H1 (cell line): ENCODE data around the gene MOB2. TPM values are rescaled to one million over a fixed set of nuclear protein-coding genes. Genes with fewer than 3 reads are reported as not detected.

ENCODE experiments used
- CTCF ChIA-PET: fragments of 300-600 bp; sonication (Branson Sonifier 250); formaldehyde crosslinking; loops from one replicate; lab custom pipeline; 2021; ENCODE audit not compliant: partially characterized antibody; lab: Charles Lee
- POLR2A ChIA-PET: fragments of 300-600 bp; sonication (Branson Sonifier 250); formaldehyde crosslinking; loops from one replicate; lab custom pipeline; 2021; ENCODE audit warnings: inconsistent platforms; ENCODE audit not compliant: partially characterized antibody; lab: Charles Lee
- DNase-seq, 2 experiments: peaks; one replicate each; pipeline versions ENCODE4 v3.0.0 to v3.0.0-alpha.2; 2010 to 2022; ENCODE audit warnings: low spot score in 2 of 2, low read depth in 1 of 2, mixed read lengths in 1 of 2
- FAIRE-seq: peaks from 2 replicates; lab custom pipeline; 2011; peaks lifted over from hg19 to GRCh38; lab: Jason Lieb, UNC
- H2AFZ ChIP-seq: 2 replicates; pipeline ENCODE4 v1.8.1; 2012; ENCODE audit warnings: low read length, inconsistent platforms
- H2AK5ac ChIP-seq: 2 replicates; pipeline ENCODE4 v1.6.1; 2013; ENCODE audit warnings: low read depth, low read length
- H2BK120ac ChIP-seq: replicated peaks from 2 replicates; pipeline ENCODE3; 2013; ENCODE audit warnings: low read depth, low read length, inconsistent platforms
- H2BK12ac ChIP-seq: 2 replicates; pipeline ENCODE4 v1.6.1; 2013; ENCODE audit warnings: low read depth, low read length
- H2BK15ac ChIP-seq: 2 replicates; pipeline ENCODE4 v1.6.1; 2013; ENCODE audit warnings: low read length
- H2BK20ac ChIP-seq: 2 replicates; pipeline ENCODE4 v1.6.1; 2013; ENCODE audit warnings: low read length
- H2BK5ac ChIP-seq: 2 replicates; pipeline ENCODE4 v1.6.1; 2013; ENCODE audit warnings: low read depth, low read length
- H3K14ac ChIP-seq: 2 replicates; pipeline ENCODE4 v1.6.1; 2013; ENCODE audit warnings: inconsistent platforms; ENCODE audit not compliant: insufficient read length
- H3K18ac ChIP-seq: 2 replicates; pipeline ENCODE4 v1.6.1; 2013; ENCODE audit warnings: low read length; ENCODE audit errors: extremely low read depth
- H3K23ac ChIP-seq: 2 replicates; pipeline ENCODE4 v1.6.1; 2013; ENCODE audit warnings: inconsistent platforms; ENCODE audit not compliant: insufficient read length
- H3K23me2 ChIP-seq: 2 replicates; pipeline ENCODE4 v1.6.1; 2013; ENCODE audit warnings: low read depth, low read length
- H3K27ac ChIP-seq: 2 replicates; pipeline ENCODE4 v1.6.1; 2011; ENCODE audit warnings: low read depth, low read length, inconsistent platforms
- H3K27me3 ChIP-seq, 4 experiments: replicated peaks in 1 of 4; 1 replicate in 1 of 4; 2 replicates in 3 of 4; pipeline versions ENCODE4 v1.6.1 to v1.8.1; 2011 to 2013; ENCODE audit warnings: low read length in 3 of 4, mild to moderate bottlenecking in 3 of 4, inconsistent platforms in 2 of 4, mixed read lengths in 2 of 4, moderate library complexity in 1 of 4; ENCODE audit not compliant: control insufficient read depth in 3 of 4, insufficient read depth in 3 of 4; ENCODE audit errors: extremely low read depth in 1 of 4
- H3K36me3 ChIP-seq, 4 experiments: 2 replicates each; pipeline versions ENCODE4 v1.6.1 to v1.8.1; 2011 to 2013; ENCODE audit warnings: mild to moderate bottlenecking in 4 of 4, low read length in 3 of 4, moderate library complexity in 2 of 4, control low read depth in 1 of 4, inconsistent platforms in 1 of 4; ENCODE audit not compliant: insufficient read depth in 4 of 4, control insufficient read depth in 2 of 4
- H3K4ac ChIP-seq: replicated peaks from 2 replicates; pipeline ENCODE3; 2013; ENCODE audit warnings: low read length, low read depth, mixed read lengths, inconsistent platforms; ENCODE audit not compliant: insufficient read length
- H3K4me1 ChIP-seq, 4 experiments: replicated peaks in 1 of 4; 1 replicate in 1 of 4; 2 replicates in 3 of 4; pipeline versions ENCODE4 v1.6.1 to v1.8.1; 2011 to 2013; ENCODE audit warnings: low read length in 3 of 4, inconsistent platforms in 2 of 4, mixed read lengths in 1 of 4; ENCODE audit not compliant: insufficient read depth in 4 of 4, control insufficient read depth in 3 of 4
- H3K4me2 ChIP-seq, 2 experiments: 2 replicates each; pipeline versions ENCODE4 v1.6.1 to v1.8.1; 2011 to 2013; ENCODE audit warnings: low read depth in 2 of 2, low read length in 2 of 2, control low read depth in 1 of 2, inconsistent platforms in 1 of 2, mild to moderate bottlenecking in 1 of 2; ENCODE audit not compliant: insufficient read depth in 1 of 2
- H3K4me3 ChIP-seq, 4 experiments: fragments of 200-600, 300-600 bp in 1 of 4; sonication (generic), shearing (Covaris generic), sonication (Bioruptor Twin) in 1 of 4; 2 replicates each; pipeline versions ENCODE4 v1.5.1 to v1.8.1; 2011 to 2016; ENCODE audit warnings: low read length in 4 of 4, low read depth in 3 of 4, control low read depth in 2 of 4, inconsistent platforms in 2 of 4, mild to moderate bottlenecking in 2 of 4, mixed read lengths in 1 of 4, moderate library complexity in 1 of 4; ENCODE audit not compliant: insufficient read depth in 2 of 4; ENCODE audit errors: extremely low read depth in 1 of 4
- H3K56ac ChIP-seq: replicated peaks from 2 replicates; pipeline ENCODE3; 2013; ENCODE audit warnings: low read depth, mild to moderate bottlenecking, mixed read lengths, low read length, inconsistent platforms; ENCODE audit not compliant: insufficient read length
- H3K79me1 ChIP-seq: 2 replicates; pipeline ENCODE4 v1.6.1; 2013; ENCODE audit warnings: low read depth, low read length, control low read depth
- H3K79me2 ChIP-seq, 2 experiments: 2 replicates each; pipeline versions ENCODE4 v1.6.1 to v1.8.1; 2012 to 2013; ENCODE audit warnings: low read length in 2 of 2, mild to moderate bottlenecking in 2 of 2, inconsistent platforms in 1 of 2; ENCODE audit not compliant: insufficient read depth in 2 of 2, control insufficient read depth in 1 of 2
- H3K9ac ChIP-seq, 4 experiments: replicated peaks in 1 of 4; 1 replicate in 1 of 4; 2 replicates in 3 of 4; pipeline versions ENCODE4 v1.6.1 to v1.8.1; 2011 to 2013; ENCODE audit warnings: low read depth in 3 of 4, low read length in 3 of 4, control low read depth in 2 of 4, mild to moderate bottlenecking in 2 of 4, moderate library complexity in 2 of 4, inconsistent platforms in 1 of 4; ENCODE audit errors: extremely low read depth in 1 of 4
- H3K9me3 ChIP-seq, 2 experiments: 2 replicates each; pipeline versions ENCODE4 v1.6.1 to v1.8.1; 2012 to 2013; ENCODE audit warnings: mild to moderate bottlenecking in 2 of 2, moderate library complexity in 2 of 2, control low read depth in 1 of 2, inconsistent platforms in 1 of 2, low read depth in 1 of 2, low read length in 1 of 2, mixed read lengths in 1 of 2; ENCODE audit not compliant: insufficient read depth in 2 of 2
- H4K20me1 ChIP-seq, 2 experiments: replicated peaks in 1 of 2; 2 replicates each; pipeline versions ENCODE3 to v1.8.1; 2011 to 2013; ENCODE audit warnings: inconsistent platforms in 2 of 2, low read length in 2 of 2, mild to moderate bottlenecking in 1 of 2; ENCODE audit not compliant: insufficient read depth in 2 of 2, control insufficient read depth in 1 of 2
- H4K5ac ChIP-seq: 2 replicates; pipeline ENCODE4 v1.6.1; 2013; ENCODE audit warnings: low read length, low read depth, mixed read lengths, inconsistent platforms; ENCODE audit not compliant: insufficient read length
- H4K8ac ChIP-seq: 2 replicates; pipeline ENCODE4 v1.8.0; 2013; ENCODE audit warnings: mild to moderate bottlenecking, moderate library complexity, low read length, inconsistent platforms; ENCODE audit not compliant: insufficient read depth; ENCODE audit errors: extremely low read depth
- H4K91ac ChIP-seq: replicated peaks from 2 replicates; pipeline ENCODE3; 2013; ENCODE audit warnings: low read length, mixed read lengths, inconsistent platforms; ENCODE audit not compliant: insufficient read length
- CHD2 ChIP-seq: IDR thresholded peaks from 2 replicates; pipeline ENCODE4 v1.6.1; 2012; ENCODE audit warnings: low read length, improper control_type of control experiment
- CREB1 ChIP-seq: IDR thresholded peaks from 2 replicates; pipeline ENCODE4 v1.6.1; 2012; ENCODE audit warnings: inconsistent platforms
- EGR1 ChIP-seq: IDR thresholded peaks from 2 replicates; pipeline ENCODE4 v1.6.1; 2011; ENCODE audit warnings: low read depth, low read length, borderline replicate concordance
- JUN ChIP-seq: IDR thresholded peaks from 2 replicates; pipeline ENCODE4 v1.6.1; 2011; ENCODE audit warnings: low read depth, mild to moderate bottlenecking, improper control_type of control experiment, low read length
- KDM4A ChIP-seq: IDR thresholded peaks from one replicate; pipeline ENCODE4 v1.7.1; 2012; ENCODE audit warnings: low read depth, mild to moderate bottlenecking, moderate library complexity, low read length, inconsistent platforms; ENCODE audit not compliant: severe bottlenecking
- RAD21 ChIP-seq, 2 experiments: IDR thresholded peaks in 1 of 2; conservative IDR thresholded peaks in 1 of 2; 2 replicates each; pipeline ENCODE4 v1.6.1; 2011; ENCODE audit warnings: low read depth in 2 of 2, low read length in 2 of 2, improper control_type of control experiment in 1 of 2, inconsistent platforms in 1 of 2, mild to moderate bottlenecking in 1 of 2, moderate library complexity in 1 of 2
- RFX5 ChIP-seq: IDR thresholded peaks from 2 replicates; pipeline ENCODE4 v1.6.1; 2011; ENCODE audit warnings: low read depth, low read length, improper control_type of control experiment, borderline replicate concordance
- RXRA ChIP-seq: IDR thresholded peaks from 2 replicates; pipeline ENCODE4 v1.6.1; 2011; ENCODE audit warnings: low read depth, mild to moderate bottlenecking, low read length, moderate library complexity; ENCODE audit not compliant: insufficient read depth
- SIRT6 ChIP-seq: IDR thresholded peaks from one replicate; pipeline ENCODE4 v1.7.1; 2012; ENCODE audit warnings: low read length, inconsistent platforms
- SRF ChIP-seq: IDR thresholded peaks from 2 replicates; pipeline ENCODE4 v1.6.1; 2011; ENCODE audit warnings: mild to moderate bottlenecking, low read depth, low read length, moderate library complexity
- TEAD4 ChIP-seq: IDR thresholded peaks from 2 replicates; pipeline ENCODE4 v1.6.1; 2012; ENCODE audit warnings: low read depth, low read length, inconsistent platforms, mixed read lengths
- WGBS, 2 experiments: shearing (Covaris generic) in 1 of 2; methylation state at CpG; one replicate each; pipeline versions ENCODE4 v1.1.6 to v1.1.7; 2013 to 2015; ENCODE audit warnings: low lambda C conversion rate in 2 of 2, mixed read lengths in 2 of 2, inconsistent platforms in 1 of 2, low coverage in 1 of 2, missing lambda C conversion rate in 1 of 2; ENCODE audit not compliant: insufficient replicate concordance in 2 of 2, insufficient coverage in 1 of 2, insufficient read length in 1 of 2; ENCODE audit errors: extremely low coverage in 1 of 2, missing lambda C conversion rate in 1 of 2; 5-methylcytosine and 5-hydroxymethylcytosine counted together
- polyA plus RNA-seq, 7 experiments: library from polyadenylated mRNA; depleted of rRNA in 3 of 7; stranded (reverse) in 5 of 7; unstranded in 2 of 7; fragments of >200 nt in 5 of 7; fragments of 200-250 nt in 2 of 7; gene quantifications; 1 replicate in 5 of 7; 2 replicates in 1 of 7; 4 replicates in 1 of 7; pipeline versions ENCODE4 v1.2.1 to v1.2.3, GENCODE V29; 2011 to 2013; ENCODE audit warnings: missing spikeins in 2 of 7, mixed read lengths in 2 of 7
- total RNA-seq: library from RNA; stranded (reverse); fragmentation: NEBNext Ultra II Directional; extraction: Animal tissue kit (Norgen Biotek cat#: 25700); gene quantifications from 2 replicates; pipeline ENCODE4 v1.2.1, GENCODE V29; 2021
- TF ChIP-seq, protein P1 (sequence below): IDR thresholded peaks from 2 replicates; pipeline ENCODE4 v1.6.1; 2011; ENCODE audit warnings: low read length, improper control_type of control experiment

Gene MOB2
- total and polyA plus RNA-seq, 2 of the 8 experiments (the other 6 are each of a cell fraction or from before 2014, with no cell fraction given) = 18.6 to 28.2 TPM

- CTCF ChIA-PET = interaction anchor here (0.6 to 1.3 kb wide), 4 partner anchors 14 to 88 kb away, joined by 3 read pairs; no protein-coding TSS in a partner anchor
- Histone ChIP-seq H3K9ac (no peak overlapping the region), H3K36me3 (no peaks in the 10 kb centered on the region), H4K91ac (no peak overlapping the region), H3K14ac (no peak overlapping the region), H3K23ac (no peak overlapping the region), H2AFZ (no peak overlapping the region), H2BK12ac (no peak overlapping the region), H3K79me1 (peaks cover 12% of the 10 kb centered on the region), H2BK120ac (no peak overlapping the region), H2AK5ac (no peak overlapping the region), H2BK20ac (no peak overlapping the region), H2BK15ac (no peak overlapping the region), H3K4me3 (no peak overlapping the region), H3K27me3 (no peaks in the 10 kb centered on the region), H3K18ac (no peak overlapping the region; the same call in 1 of the 2 replicates), H4K20me1 (peaks cover 0 to 22% of the 10 kb centered on the region in 2 experiments), H3K4ac (no peak overlapping the region), H3K4me2 (no peak overlapping the region), H2BK5ac (peak overlapping the region; percentile 35; the same call in 1 of the 2 replicates), H3K79me2 (peaks cover 3 to 4% of the 10 kb centered on the region in 2 experiments; a peak in 3 of 4 replicates), H4K5ac (no peak overlapping the region), H3K27ac (no peak overlapping the region), H3K23me2 (0 out of 2 replicates have a peak, but pooled peaks cover 5% of the 10 kb centered on the region), H3K4me1 (peaks cover 0 to 5% (median under 1%) of the 10 kb centered on the region in 4 experiments; a peak in 2 of 7 replicates), H3K56ac (no peak overlapping the region), H4K8ac (peak overlapping the region; percentile 74; the same call in 1 of the 2 replicates), H3K9me3 (no peaks in the 10 kb centered on the region)
- FAIRE-seq (no peak), DNase-seq (no peak)
- POLR2A ChIA-PET = no interaction called here
- WGBS, 2 experiments = 91% methylated on average over 18 of the region's 21 CpGs; no CpG with 5 or more reads in 1 of the 2 experiments
- no peak for TF ChIP-seq EGR1
- TF ChIP-seq SRF = no peak
- TF ChIP-seq RAD21 (IDR thresholded peaks at IDR 0.05 in 1 of 2, conservative IDR thresholded peaks at IDR 0.05 in 1 of 2; ENCODE audit: low read depth in 2 of 2, low read length in 2 of 2) = no peak
- no peak for TF ChIP-seq SIRT6
- no peak for TF ChIP-seq JUN
- no peak for TF ChIP-seq KDM4A
- TF ChIP-seq TEAD4 = no peak
- TF ChIP-seq CHD2 = no peak
- no peak for TF ChIP-seq RXRA
- TF ChIP-seq, protein P1, sequence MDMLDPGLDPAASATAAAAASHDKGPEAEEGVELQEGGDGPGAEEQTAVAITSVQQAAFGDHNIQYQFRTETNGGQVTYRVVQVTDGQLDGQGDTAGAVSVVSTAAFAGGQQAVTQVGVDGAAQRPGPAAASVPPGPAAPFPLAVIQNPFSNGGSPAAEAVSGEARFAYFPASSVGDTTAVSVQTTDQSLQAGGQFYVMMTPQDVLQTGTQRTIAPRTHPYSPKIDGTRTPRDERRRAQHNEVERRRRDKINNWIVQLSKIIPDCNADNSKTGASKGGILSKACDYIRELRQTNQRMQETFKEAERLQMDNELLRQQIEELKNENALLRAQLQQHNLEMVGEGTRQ = no peak
- TF ChIP-seq RFX5 = no peak
- TF ChIP-seq CREB1 = no peak
These were observed 692 bp upstream of the MOB2 start for GRCh38 chr11:1487091-1487850.
